ENCODE results near the gene POLE. TPM values are rescaled to one million over a fixed set of nuclear protein-coding genes. Genes with fewer than 3 reads are reported as not detected.

POLE gene
- total RNA-seq, 2 experiments from 2014 or later = 157 to 230 TPM

- peaks cover 37% of the 10 kb centered on the region for H3K36me3 ChIP-seq (ENCODE audit: insufficient read depth, low read length)
- DNase-seq (ENCODE audit: low spot score) = no peak
- POLR2A ChIA-PET = interaction anchor here (0.6 to 2.9 kb wide), 4 partner anchors 10 to 18 kb away, joined by 3 to 20 read pairs (median 4); no protein-coding TSS in a partner anchor
- BruUV-seq (replicated peaks) = no TSS peak
- no peaks in the 10 kb centered on the region for H4K20me1 ChIP-seq (ENCODE audit: insufficient read depth, low read length)
- H3K9me3 ChIP-seq (ENCODE audit: low read length) = peaks cover 10% of the 10 kb centered on the region; the same call in 1 of the 2 replicates
- TF ChIP-seq EZH2phosphoT487 (IDR thresholded peaks at IDR 0.05; ENCODE audit: borderline replicate concordance, low read depth, low read length) (no peak), CTCF (conservative IDR thresholded peaks at IDR 0.05; ENCODE audit: low read length) (no peak)
- no peak overlapping the region for H2AFZ ChIP-seq (ENCODE audit: low read length)
- CTCF ChIA-PET (ENCODE audit: unreplicated experiment) = interaction anchor here (1.5 kb wide), 1 partner anchor 11 kb away, joined by 3 read pairs; no protein-coding TSS in a partner anchor
- H3K4me2 ChIP-seq (ENCODE audit: low read length) = no peak overlapping the region
- intact Hi-C loops (cut with micrococcal nuclease; ENCODE audit: unreplicated experiment) = no loop called here
- H3K79me2 ChIP-seq (ENCODE audit: insufficient read depth, low read depth, low read length) = no peaks in the 10 kb centered on the region
- H3K27ac ChIP-seq (ENCODE audit: low read depth, low read length, poor library complexity, severe bottlenecking) = no peak overlapping the region
- no peaks in the 10 kb centered on the region for H3K4me1 ChIP-seq (ENCODE audit: insufficient read depth, low read length, poor library complexity, severe bottlenecking)
- no peaks in the 10 kb centered on the region for H3K9me2 ChIP-seq (ENCODE audit: insufficient read depth, low read length)
- no peak overlapping the region for H3K4me3 ChIP-seq (ENCODE audit: low read depth, low read length, poor library complexity, severe bottlenecking)
Measured at GRCh38 chr12:132621657-132622435, 65.3 kb downstream of the POLE start.

- Histone ChIP-seq H3K9me2 (ENCODE audit: insufficient read depth, low read length) (no peaks in the 10 kb centered on the region), H3K79me2 (ENCODE audit: insufficient read depth, low read depth, low read length) (no peaks in the 10 kb centered on the region), H3K4me1 (ENCODE audit: insufficient read depth, low read length, poor library complexity, severe bottlenecking) (no peaks in the 10 kb centered on the region), H3K4me3 (ENCODE audit: low read depth, low read length, poor library complexity, severe bottlenecking) (no peak overlapping the region), H3K36me3 (ENCODE audit: insufficient read depth, low read length) (peaks cover 31% of the 10 kb centered on the region), H4K20me1 (ENCODE audit: insufficient read depth, low read length) (no peaks in the 10 kb centered on the region), H3K27ac (ENCODE audit: low read depth, low read length, poor library complexity, severe bottlenecking) (no peak overlapping the region), H3K4me2 (ENCODE audit: low read length) (no peak overlapping the region), H3K9me3 (ENCODE audit: low read length) (peaks cover 16% of the 10 kb centered on the region; the same call in 1 of the 2 replicates), H2AFZ (ENCODE audit: low read length) (no peak overlapping the region)
- DNase-seq (ENCODE audit: low spot score) = no peak
- ChIA-PET CTCF (ENCODE audit: unreplicated experiment) (interaction anchor here (1.5 kb wide), 1 partner anchor 12 kb away, joined by 3 read pairs; no protein-coding TSS in a partner anchor), POLR2A (interaction anchor here (1.1 to 2.9 kb wide), 2 partner anchors 11 to 16 kb away, joined by 3 to 20 read pairs; no protein-coding TSS in a partner anchor)
- intact Hi-C loops (cut with micrococcal nuclease; ENCODE audit: unreplicated experiment) = no loop called here
- BruUV-seq (replicated peaks) = no TSS peak
- TF ChIP-seq CTCF (conservative IDR thresholded peaks at IDR 0.05; ENCODE audit: low read length) (no peak), EZH2phosphoT487 (IDR thresholded peaks at IDR 0.05; ENCODE audit: borderline replicate concordance, low read depth, low read length) (no peak)
Measured at GRCh38 chr12:132620899-132621656, 66.1 kb downstream of the POLE start.
